Measurements from ENCODE around the gene IGSF9B. TPM values are rescaled to one million over a fixed set of nuclear protein-coding genes. Genes with fewer than 3 reads are reported as not detected.

IGSF9B gene
- total and polyA plus RNA-seq, 9 of the 15 experiments (the other 6 are each of a cell fraction or from before 2014, with no cell fraction given): 0.09 TPM; not detected in 8

DNA sequence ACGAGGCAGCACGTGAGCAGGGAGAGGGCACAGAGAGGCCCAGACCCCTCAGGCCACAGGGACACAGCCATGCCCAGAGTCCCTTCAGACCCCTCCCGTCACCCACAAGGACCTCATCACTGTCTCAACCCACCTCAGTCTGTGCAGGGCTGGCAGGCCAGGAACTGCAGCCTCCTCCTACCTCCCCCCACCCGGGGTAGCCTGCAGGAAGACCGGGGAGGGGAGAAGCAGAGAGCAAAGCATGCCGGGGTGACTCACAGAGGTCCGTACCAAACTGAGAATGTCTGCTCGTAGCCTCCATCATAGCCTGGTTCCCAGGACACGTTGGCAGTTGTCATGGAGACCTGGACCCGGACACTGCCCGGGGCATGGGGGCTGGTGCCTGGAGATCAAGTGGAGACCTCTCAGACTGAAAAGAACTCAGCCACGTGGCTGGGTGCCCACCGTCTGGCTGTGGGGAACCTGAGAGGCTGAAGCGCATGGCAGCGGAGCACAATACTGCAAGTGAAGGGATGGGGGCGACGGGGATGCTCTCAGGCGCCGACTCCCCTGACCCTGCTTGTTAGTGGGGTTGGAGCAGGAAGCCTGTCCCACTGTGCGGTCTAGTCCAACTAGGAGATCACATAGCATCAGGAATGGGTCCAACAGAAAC, 27.2 kb downstream of the IGSF9B start:
- TF ChIP-seq RBM34 (IDR thresholded peaks at IDR 0.05; ENCODE audit: borderline replicate concordance, insufficient read depth, low read length): no peak
- no peak for TF ChIP-seq XRCC5 (IDR thresholded peaks at IDR 0.05; ENCODE audit: low read depth, low read length)
- no peak for TF ChIP-seq LEF1 (IDR thresholded peaks at IDR 0.05)
- TF ChIP-seq POLR2AphosphoS5 (IDR thresholded peaks at IDR 0.05; ENCODE audit: control insufficient read depth, insufficient read depth, low read depth, low read length): no peak
- TF ChIP-seq, protein P1, sequence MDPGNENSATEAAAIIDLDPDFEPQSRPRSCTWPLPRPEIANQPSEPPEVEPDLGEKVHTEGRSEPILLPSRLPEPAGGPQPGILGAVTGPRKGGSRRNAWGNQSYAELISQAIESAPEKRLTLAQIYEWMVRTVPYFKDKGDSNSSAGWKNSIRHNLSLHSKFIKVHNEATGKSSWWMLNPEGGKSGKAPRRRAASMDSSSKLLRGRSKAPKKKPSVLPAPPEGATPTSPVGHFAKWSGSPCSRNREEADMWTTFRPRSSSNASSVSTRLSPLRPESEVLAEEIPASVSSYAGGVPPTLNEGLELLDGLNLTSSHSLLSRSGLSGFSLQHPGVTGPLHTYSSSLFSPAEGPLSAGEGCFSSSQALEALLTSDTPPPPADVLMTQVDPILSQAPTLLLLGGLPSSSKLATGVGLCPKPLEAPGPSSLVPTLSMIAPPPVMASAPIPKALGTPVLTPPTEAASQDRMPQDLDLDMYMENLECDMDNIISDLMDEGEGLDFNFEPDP (CRISPR knock-in tag; IDR thresholded peaks at IDR 0.05): no peak
- TF ChIP-seq, protein P2, sequence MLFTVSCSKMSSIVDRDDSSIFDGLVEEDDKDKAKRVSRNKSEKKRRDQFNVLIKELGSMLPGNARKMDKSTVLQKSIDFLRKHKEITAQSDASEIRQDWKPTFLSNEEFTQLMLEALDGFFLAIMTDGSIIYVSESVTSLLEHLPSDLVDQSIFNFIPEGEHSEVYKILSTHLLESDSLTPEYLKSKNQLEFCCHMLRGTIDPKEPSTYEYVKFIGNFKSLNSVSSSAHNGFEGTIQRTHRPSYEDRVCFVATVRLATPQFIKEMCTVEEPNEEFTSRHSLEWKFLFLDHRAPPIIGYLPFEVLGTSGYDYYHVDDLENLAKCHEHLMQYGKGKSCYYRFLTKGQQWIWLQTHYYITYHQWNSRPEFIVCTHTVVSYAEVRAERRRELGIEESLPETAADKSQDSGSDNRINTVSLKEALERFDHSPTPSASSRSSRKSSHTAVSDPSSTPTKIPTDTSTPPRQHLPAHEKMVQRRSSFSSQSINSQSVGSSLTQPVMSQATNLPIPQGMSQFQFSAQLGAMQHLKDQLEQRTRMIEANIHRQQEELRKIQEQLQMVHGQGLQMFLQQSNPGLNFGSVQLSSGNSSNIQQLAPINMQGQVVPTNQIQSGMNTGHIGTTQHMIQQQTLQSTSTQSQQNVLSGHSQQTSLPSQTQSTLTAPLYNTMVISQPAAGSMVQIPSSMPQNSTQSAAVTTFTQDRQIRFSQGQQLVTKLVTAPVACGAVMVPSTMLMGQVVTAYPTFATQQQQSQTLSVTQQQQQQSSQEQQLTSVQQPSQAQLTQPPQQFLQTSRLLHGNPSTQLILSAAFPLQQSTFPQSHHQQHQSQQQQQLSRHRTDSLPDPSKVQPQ (CRISPR knock-in tag; IDR thresholded peaks at IDR 0.05; ENCODE audit: borderline replicate concordance): no peak
- TF ChIP-seq, protein P3, sequence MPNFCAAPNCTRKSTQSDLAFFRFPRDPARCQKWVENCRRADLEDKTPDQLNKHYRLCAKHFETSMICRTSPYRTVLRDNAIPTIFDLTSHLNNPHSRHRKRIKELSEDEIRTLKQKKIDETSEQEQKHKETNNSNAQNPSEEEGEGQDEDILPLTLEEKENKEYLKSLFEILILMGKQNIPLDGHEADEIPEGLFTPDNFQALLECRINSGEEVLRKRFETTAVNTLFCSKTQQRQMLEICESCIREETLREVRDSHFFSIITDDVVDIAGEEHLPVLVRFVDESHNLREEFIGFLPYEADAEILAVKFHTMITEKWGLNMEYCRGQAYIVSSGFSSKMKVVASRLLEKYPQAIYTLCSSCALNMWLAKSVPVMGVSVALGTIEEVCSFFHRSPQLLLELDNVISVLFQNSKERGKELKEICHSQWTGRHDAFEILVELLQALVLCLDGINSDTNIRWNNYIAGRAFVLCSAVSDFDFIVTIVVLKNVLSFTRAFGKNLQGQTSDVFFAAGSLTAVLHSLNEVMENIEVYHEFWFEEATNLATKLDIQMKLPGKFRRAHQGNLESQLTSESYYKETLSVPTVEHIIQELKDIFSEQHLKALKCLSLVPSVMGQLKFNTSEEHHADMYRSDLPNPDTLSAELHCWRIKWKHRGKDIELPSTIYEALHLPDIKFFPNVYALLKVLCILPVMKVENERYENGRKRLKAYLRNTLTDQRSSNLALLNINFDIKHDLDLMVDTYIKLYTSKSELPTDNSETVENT (CRISPR knock-in tag; IDR thresholded peaks at IDR 0.05): no peak
- TF ChIP-seq STAT5B (CRISPR knock-in tag; IDR thresholded peaks at IDR 0.05): no peak
- no peak for TF ChIP-seq ZFP1 (CRISPR knock-in tag; IDR thresholded peaks at IDR 0.05)
- no peak for TF ChIP-seq ZNF23 (CRISPR knock-in tag; IDR thresholded peaks at IDR 0.05)
- TF ChIP-seq HCFC1 (IDR thresholded peaks at IDR 0.05; ENCODE audit: low read depth, low read length): no peak
- TF ChIP-seq NCOA4 (IDR thresholded peaks at IDR 0.05; ENCODE audit: partially characterized antibody): no peak
- TF ChIP-seq, protein P4, sequence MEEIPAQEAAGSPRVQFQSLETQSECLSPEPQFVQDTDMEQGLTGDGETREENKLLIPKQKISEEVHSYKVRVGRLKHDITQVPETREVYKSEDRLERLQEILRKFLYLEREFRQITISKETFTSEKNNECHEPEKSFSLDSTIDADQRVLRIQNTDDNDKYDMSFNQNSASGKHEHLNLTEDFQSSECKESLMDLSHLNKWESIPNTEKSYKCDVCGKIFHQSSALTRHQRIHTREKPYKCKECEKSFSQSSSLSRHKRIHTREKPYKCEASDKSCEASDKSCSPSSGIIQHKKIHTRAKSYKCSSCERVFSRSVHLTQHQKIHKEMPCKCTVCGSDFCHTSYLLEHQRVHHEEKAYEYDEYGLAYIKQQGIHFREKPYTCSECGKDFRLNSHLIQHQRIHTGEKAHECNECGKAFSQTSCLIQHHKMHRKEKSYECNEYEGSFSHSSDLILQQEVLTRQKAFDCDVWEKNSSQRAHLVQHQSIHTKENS (CRISPR knock-in tag; IDR thresholded peaks at IDR 0.05): no peak
- no peak for TF ChIP-seq HDAC2 (IDR thresholded peaks at IDR 0.05)
- no peak for TF ChIP-seq EGR1 (conservative IDR thresholded peaks at IDR 0.05)
- no peak for TF ChIP-seq ZNF41 (CRISPR knock-in tag; conservative IDR thresholded peaks at IDR 0.05)
- DNase-seq (ENCODE audit: extremely low read depth in 1 of 4, low spot score in 3 of 4): no peak
- Histone ChIP-seq H3K9me3 (replicated peaks; ENCODE audit: control insufficient read depth, insufficient read depth, low read depth, low read length) (no peaks in the 10 kb centered on the region), H3K9me1 (ENCODE audit: control insufficient read depth, insufficient read depth, low read length) (no peaks in the 10 kb centered on the region), H4K20me1 (replicated peaks; ENCODE audit: control insufficient read depth, insufficient read depth, low read length) (peaks cover 10% of the 10 kb centered on the region), H3K4me2 (ENCODE audit: insufficient read depth, low read length) (no peak overlapping the region), H3K4me1 (replicated peaks in 1 of 2; ENCODE audit: control insufficient read depth in 2 of 2, insufficient read depth in 2 of 2, low read length in 2 of 2) (peaks cover 0 to 18% of the 10 kb centered on the region in 2 experiments; a peak in 2 of 5 replicates), H3K4me3 (no peak overlapping the region), H3K27ac (ENCODE audit: extremely low read depth, low read depth, low read length) (no peak overlapping the region), H3K9ac (ENCODE audit: insufficient read depth in 1 of 2, low read depth in 2 of 2, low read length in 2 of 2) (no peak overlapping the region), H2AFZ (ENCODE audit: low read depth, low read length) (no peak overlapping the region), H3K79me2 (ENCODE audit: control insufficient read depth, insufficient read depth, low read length) (no peaks in the 10 kb centered on the region), H3K27me3 (ENCODE audit: control insufficient read depth in 2 of 2, insufficient read depth in 2 of 2, low read length in 2 of 2) (peaks cover 4 to 54% of the 10 kb centered on the region in 2 experiments; a peak in 3 of 5 replicates), H3K36me3 (ENCODE audit: control insufficient read depth, insufficient read depth, low read length) (no peaks in the 10 kb centered on the region)
- whole genome bisulfite sequencing (ENCODE audit: insufficient coverage, low coverage, missing lambda C conversion rate): 3% methylated on average over 19 of the region's 20 CpGs
- ATAC-seq: no peak
- ChIA-PET POLR2A (no interaction called here), CTCF (ENCODE audit: low intra/inter-chr PET ratio) (no interaction called here)
- no TSS peak for BruUV-seq (replicated peaks)
- in situ Hi-C loops (cut with MboI): loop anchor here (10.0 kb wide), 1 partner anchor 215 kb away; no protein-coding TSS in a partner anchor
- FAIRE-seq: no peak
- intact Hi-C loops (cut with micrococcal nuclease): loop anchor here (2.0 to 10.0 kb wide), 4 partner anchors 105 to 855 kb away; no protein-coding TSS in a partner anchor
